Activated T-cell treated with anti-CD3 and anti-CD28 coated beads for 1 hour (primary cell): ENCODE data around the gene TMEM151A.
"Not testable (repeated sequence)": the region's sequence is repeated elsewhere in the genome, so short reads cannot be mapped to it uniquely, and the experiment has no call there.

ENCODE experiments used
- DNase-seq: peaks from one replicate; pipeline ENCODE4 v3.0.0-alpha.2; 2020; ENCODE audit warnings: low read depth

TMEM151A gene

GRCh38 chr11:66267379-66268243 lies 24.1 kb upstream of the TMEM151A start:
- peak; percentile 75 for DNase-seq

GRCh38 chr11:66268244-66268951 lies 23.3 kb upstream of the TMEM151A start, which contains the start of gene RAB1B:
Gene RAB1B, plus strand, starts transcription at chr11:66268639. Its CDS starts 41 bp downstream, at chr11:66268680.
- peak; percentile 100 for DNase-seq

GRCh38 chr11:66268952-66269905 lies 22.5 kb upstream of the TMEM151A start:
- DNase-seq: no peak

GRCh38 chr11:66271816-66272215 lies 19.9 kb upstream of the TMEM151A start:
- DNase-seq: no peak

GRCh38 chr11:66272596-66272995 lies 19.1 kb upstream of the TMEM151A start:
- DNase-seq: no peak

GRCh38 chr11:66274219-66274618 lies 17.5 kb upstream of the TMEM151A start:
- DNase-seq: no peak

GRCh38 chr11:66275396-66275795 lies 16.3 kb upstream of the TMEM151A start:
- DNase-seq: no peak

- no peak for DNase-seq
Measured at GRCh38 chr11:66275984-66276612, 15.6 kb upstream of the TMEM151A start.

- not testable (repeated sequence) for DNase-seq
Measured at GRCh38 chr11:66276619-66277018, 15.1 kb upstream of the TMEM151A start.

- DNase-seq: not testable (repeated sequence)
Measured at GRCh38 chr11:66277064-66277463, 14.6 kb upstream of the TMEM151A start.

- no peak for DNase-seq
Measured at GRCh38 chr11:66277471-66278362, 14.0 kb upstream of the TMEM151A start, which contains the start of gene CNIH2. Gene CNIH2, plus strand, starts transcription at chr11:66278175. Its CDS starts 282 bp downstream, at chr11:66278457.

- no peak for DNase-seq
Measured at GRCh38 chr11:66278363-66279091, 13.2 kb upstream of the TMEM151A start.

GRCh38 chr11:66279092-66279734 lies 12.5 kb upstream of the TMEM151A start:
- DNase-seq: no peak

- no peak for DNase-seq
Measured at GRCh38 chr11:66280428-66280827, 11.3 kb upstream of the TMEM151A start.

- DNase-seq: no peak
Measured at GRCh38 chr11:66281001-66281400, 10.7 kb upstream of the TMEM151A start.

- DNase-seq: no peak
Measured at GRCh38 chr11:66281776-66282467, 9.8 kb upstream of the TMEM151A start.

- peak; percentile 100 for DNase-seq
Measured at GRCh38 chr11:66282468-66283455, 8.9 kb upstream of the TMEM151A start.
